ENCODE results near the gene ZNF341.

ZNF341 gene

DNA sequence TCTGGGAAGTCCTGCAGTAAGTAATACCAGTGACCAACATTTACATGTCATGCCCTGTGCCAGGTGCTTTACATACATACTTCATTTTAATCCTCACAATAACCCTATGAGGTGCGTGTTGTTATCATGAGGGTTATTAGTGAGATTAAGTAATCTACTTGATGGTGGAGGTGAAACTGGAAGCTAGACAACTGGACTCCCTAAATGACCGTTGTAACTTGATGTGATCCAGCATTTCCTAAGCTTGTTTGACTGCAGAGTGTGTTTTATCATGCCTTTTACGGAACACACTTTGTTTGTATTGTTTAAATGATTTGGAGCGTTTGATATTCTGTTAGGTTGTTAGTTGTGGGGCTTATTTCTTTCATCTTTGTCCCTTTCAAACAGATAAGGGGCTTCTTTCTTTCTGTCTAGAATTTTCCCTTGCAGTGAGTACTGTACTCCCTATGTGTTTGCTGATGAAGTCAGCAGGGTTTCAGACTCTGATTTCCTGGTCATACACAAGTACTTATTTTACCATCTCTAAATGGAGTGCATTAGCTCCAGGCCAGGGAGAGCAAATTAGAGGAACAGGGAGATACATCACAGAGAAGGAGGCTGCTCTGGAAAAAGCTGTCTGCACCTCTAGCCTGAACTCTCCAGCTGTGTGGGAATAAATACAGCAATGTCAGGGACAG, 109.1 kb downstream of the ZNF341 start:
- Histone ChIP-seq H3K4me3 (no peak overlapping the region), H3K27ac (no peak overlapping the region)
- DNase-seq (ENCODE audit: low spot score) = no peak
- TF ChIP-seq, protein P1, sequence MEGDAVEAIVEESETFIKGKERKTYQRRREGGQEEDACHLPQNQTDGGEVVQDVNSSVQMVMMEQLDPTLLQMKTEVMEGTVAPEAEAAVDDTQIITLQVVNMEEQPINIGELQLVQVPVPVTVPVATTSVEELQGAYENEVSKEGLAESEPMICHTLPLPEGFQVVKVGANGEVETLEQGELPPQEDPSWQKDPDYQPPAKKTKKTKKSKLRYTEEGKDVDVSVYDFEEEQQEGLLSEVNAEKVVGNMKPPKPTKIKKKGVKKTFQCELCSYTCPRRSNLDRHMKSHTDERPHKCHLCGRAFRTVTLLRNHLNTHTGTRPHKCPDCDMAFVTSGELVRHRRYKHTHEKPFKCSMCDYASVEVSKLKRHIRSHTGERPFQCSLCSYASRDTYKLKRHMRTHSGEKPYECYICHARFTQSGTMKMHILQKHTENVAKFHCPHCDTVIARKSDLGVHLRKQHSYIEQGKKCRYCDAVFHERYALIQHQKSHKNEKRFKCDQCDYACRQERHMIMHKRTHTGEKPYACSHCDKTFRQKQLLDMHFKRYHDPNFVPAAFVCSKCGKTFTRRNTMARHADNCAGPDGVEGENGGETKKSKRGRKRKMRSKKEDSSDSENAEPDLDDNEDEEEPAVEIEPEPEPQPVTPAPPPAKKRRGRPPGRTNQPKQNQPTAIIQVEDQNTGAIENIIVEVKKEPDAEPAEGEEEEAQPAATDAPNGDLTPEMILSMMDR (IDR thresholded peaks at IDR 0.05) = no peak

DNA sequence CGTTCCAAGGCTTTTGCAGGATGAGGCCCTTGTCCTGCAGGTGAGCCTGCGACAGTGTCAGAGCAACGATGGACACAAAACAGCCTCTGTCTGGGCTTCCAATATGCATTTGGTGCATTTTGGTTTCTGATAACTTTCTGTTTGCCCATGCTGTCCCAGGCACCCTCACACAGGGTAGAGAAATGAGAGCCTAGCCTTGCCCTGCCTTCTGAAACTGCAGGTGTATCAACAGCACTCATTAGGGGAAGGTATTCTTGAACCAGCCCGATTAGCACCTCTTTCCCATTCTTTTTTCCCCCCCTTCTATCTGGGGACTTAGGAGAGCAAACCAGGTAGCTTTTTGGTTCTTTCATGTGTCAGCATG, 109.6 kb downstream of the ZNF341 start:
- H3K27ac ChIP-seq = no peak overlapping the region
- TF ChIP-seq, protein P1 (IDR thresholded peaks at IDR 0.05) = no peak
- DNase-seq (ENCODE audit: low spot score) = no peak
- H3K4me3 ChIP-seq = no peak overlapping the region

All from coronary artery (tissue), 2 donors.